Measurements from ENCODE around the gene IL1RAPL2. TPM values are rescaled to one million over a fixed set of nuclear protein-coding genes. Genes with fewer than 3 reads are reported as not detected.

Gene IL1RAPL2
- polyA plus RNA-seq, 1 donor, result 0.16 TPM

- no peaks in the 10 kb centered on the region for H3K9me3 ChIP-seq (ENCODE audit: control insufficient read depth, low read depth, low read length)
- DNase-seq, result no peak
- no peaks in the 10 kb centered on the region for H3K36me3 ChIP-seq (ENCODE audit: control insufficient read depth, insufficient read depth, low read length)
- no peak overlapping the region for H3K27ac ChIP-seq (ENCODE audit: low read length)
- no peak overlapping the region for H3K4me3 ChIP-seq (ENCODE audit: low read length)
- H3K27me3 ChIP-seq (ENCODE audit: control insufficient read depth, insufficient read depth, low read length), result no peaks in the 10 kb centered on the region
- no peaks in the 10 kb centered on the region for H3K4me1 ChIP-seq (ENCODE audit: control insufficient read depth, insufficient read depth, low read length)
Measured at GRCh38 chrX:105567082-105567481, 1001.1 kb downstream of the IL1RAPL2 start.

GRCh38 chrX:105608745-105609144 lies 1042.7 kb downstream of the IL1RAPL2 start:
- Histone ChIP-seq H3K9me3 (ENCODE audit: control insufficient read depth, low read depth, low read length) (no peaks in the 10 kb centered on the region), H3K4me1 (ENCODE audit: control insufficient read depth, insufficient read depth, low read length) (no peaks in the 10 kb centered on the region), H3K27me3 (ENCODE audit: control insufficient read depth, insufficient read depth, low read length) (no peaks in the 10 kb centered on the region), H3K4me3 (ENCODE audit: low read length) (no peak overlapping the region), H3K27ac (ENCODE audit: low read length) (no peak overlapping the region), H3K36me3 (ENCODE audit: control insufficient read depth, insufficient read depth, low read length) (no peaks in the 10 kb centered on the region)
- WGBS (ENCODE audit: insufficient coverage, low lambda C conversion rate), result no CpG with 5 or more reads among the region's 2 CpGs
- DNase-seq, result no peak

GRCh38 chrX:105609530-105609929 lies 1043.5 kb downstream of the IL1RAPL2 start:
- no CpG with 5 or more reads among the region's 3 CpGs for WGBS (ENCODE audit: insufficient coverage, low lambda C conversion rate)
- Histone ChIP-seq H3K9me3 (ENCODE audit: control insufficient read depth, low read depth, low read length) (no peaks in the 10 kb centered on the region), H3K27ac (ENCODE audit: low read length) (no peak overlapping the region)

GRCh38 chrX:105610411-105610810 lies 1044.4 kb downstream of the IL1RAPL2 start:
- no peaks in the 10 kb centered on the region for H3K27me3 ChIP-seq (ENCODE audit: control insufficient read depth, insufficient read depth, low read length)
- H3K4me3 ChIP-seq (ENCODE audit: low read length), result no peak overlapping the region
- H3K9me3 ChIP-seq (ENCODE audit: control insufficient read depth, low read depth, low read length), result no peaks in the 10 kb centered on the region
- WGBS (ENCODE audit: insufficient coverage, low lambda C conversion rate), result no CpG with 5 or more reads among the region's 2 CpGs
- H3K27ac ChIP-seq (ENCODE audit: low read length), result no peak overlapping the region
- H3K36me3 ChIP-seq (ENCODE audit: control insufficient read depth, insufficient read depth, low read length), result no peaks in the 10 kb centered on the region
- no peaks in the 10 kb centered on the region for H3K4me1 ChIP-seq (ENCODE audit: control insufficient read depth, insufficient read depth, low read length)
- no peak for DNase-seq

More at GRCh38 chrX:105609530-105609929, 1043.5 kb downstream of the IL1RAPL2 start:
- Histone ChIP-seq H3K27me3 (ENCODE audit: control insufficient read depth, insufficient read depth, low read length) (no peaks in the 10 kb centered on the region), H3K4me1 (ENCODE audit: control insufficient read depth, insufficient read depth, low read length) (no peaks in the 10 kb centered on the region), H3K36me3 (ENCODE audit: control insufficient read depth, insufficient read depth, low read length) (no peaks in the 10 kb centered on the region), H3K4me3 (ENCODE audit: low read length) (no peak overlapping the region)
- DNase-seq, result no peak

- no peak overlapping the region for H3K27ac ChIP-seq (ENCODE audit: low read length)
- H3K9me3 ChIP-seq (ENCODE audit: control insufficient read depth, low read depth, low read length), result no peaks in the 10 kb centered on the region
- 80% methylated on average over 1 of the region's 3 CpGs for WGBS (ENCODE audit: insufficient coverage, low lambda C conversion rate)
- H3K4me3 ChIP-seq (ENCODE audit: low read length), result no peak overlapping the region
- no peaks in the 10 kb centered on the region for H3K36me3 ChIP-seq (ENCODE audit: control insufficient read depth, insufficient read depth, low read length)
- no peaks in the 10 kb centered on the region for H3K4me1 ChIP-seq (ENCODE audit: control insufficient read depth, insufficient read depth, low read length)
- H3K27me3 ChIP-seq (ENCODE audit: control insufficient read depth, insufficient read depth, low read length), result no peaks in the 10 kb centered on the region
- DNase-seq, result no peak
Measured at GRCh38 chrX:105618393-105619101, 1052.5 kb downstream of the IL1RAPL2 start.

GRCh38 chrX:105634180-105634579 lies 1068.2 kb downstream of the IL1RAPL2 start:
- Histone ChIP-seq H3K4me3 (ENCODE audit: low read length) (no peak overlapping the region), H3K27me3 (ENCODE audit: control insufficient read depth, insufficient read depth, low read length) (no peaks in the 10 kb centered on the region), H3K27ac (ENCODE audit: low read length) (no peak overlapping the region), H3K36me3 (ENCODE audit: control insufficient read depth, insufficient read depth, low read length) (no peaks in the 10 kb centered on the region), H3K9me3 (ENCODE audit: control insufficient read depth, low read depth, low read length) (no peaks in the 10 kb centered on the region), H3K4me1 (ENCODE audit: control insufficient read depth, insufficient read depth, low read length) (no peaks in the 10 kb centered on the region)
- no peak for DNase-seq

- Histone ChIP-seq H3K4me3 (ENCODE audit: low read length) (no peak overlapping the region), H3K4me1 (ENCODE audit: control insufficient read depth, insufficient read depth, low read length) (no peaks in the 10 kb centered on the region), H3K36me3 (ENCODE audit: control insufficient read depth, insufficient read depth, low read length) (no peaks in the 10 kb centered on the region), H3K9me3 (ENCODE audit: control insufficient read depth, low read depth, low read length) (no peaks in the 10 kb centered on the region), H3K27me3 (ENCODE audit: control insufficient read depth, insufficient read depth, low read length) (no peaks in the 10 kb centered on the region), H3K27ac (ENCODE audit: low read length) (no peak overlapping the region)
- no peak for DNase-seq
Measured at GRCh38 chrX:105635794-105636193, 1069.8 kb downstream of the IL1RAPL2 start.

GRCh38 chrX:105636667-105637066 lies 1070.7 kb downstream of the IL1RAPL2 start:
- no peak overlapping the region for H3K4me3 ChIP-seq (ENCODE audit: low read length)
- H3K36me3 ChIP-seq (ENCODE audit: control insufficient read depth, insufficient read depth, low read length), result no peaks in the 10 kb centered on the region
- no peak for DNase-seq
- no peaks in the 10 kb centered on the region for H3K4me1 ChIP-seq (ENCODE audit: control insufficient read depth, insufficient read depth, low read length)
- no peaks in the 10 kb centered on the region for H3K9me3 ChIP-seq (ENCODE audit: control insufficient read depth, low read depth, low read length)
- H3K27ac ChIP-seq (ENCODE audit: low read length), result no peak overlapping the region
- WGBS (ENCODE audit: insufficient coverage, low lambda C conversion rate), result no CpG with 5 or more reads among the region's 1 CpG
- H3K27me3 ChIP-seq (ENCODE audit: control insufficient read depth, insufficient read depth, low read length), result no peaks in the 10 kb centered on the region

- no peaks in the 10 kb centered on the region for H3K27me3 ChIP-seq (ENCODE audit: control insufficient read depth, insufficient read depth, low read length)
Measured at GRCh38 chrX:105645667-105646357, 1079.8 kb downstream of the IL1RAPL2 start.

GRCh38 chrX:105646592-105647372 lies 1080.8 kb downstream of the IL1RAPL2 start:
- H3K36me3 ChIP-seq (ENCODE audit: control insufficient read depth, insufficient read depth, low read length), result no peaks in the 10 kb centered on the region
- H3K4me3 ChIP-seq (ENCODE audit: low read length), result no peak overlapping the region
- H3K9me3 ChIP-seq (ENCODE audit: control insufficient read depth, low read depth, low read length), result no peaks in the 10 kb centered on the region
- H3K27ac ChIP-seq (ENCODE audit: low read length), result no peak overlapping the region
- no peaks in the 10 kb centered on the region for H3K27me3 ChIP-seq (ENCODE audit: control insufficient read depth, insufficient read depth, low read length)
- no peak for DNase-seq
- H3K4me1 ChIP-seq (ENCODE audit: control insufficient read depth, insufficient read depth, low read length), result no peaks in the 10 kb centered on the region
- WGBS (ENCODE audit: insufficient coverage, low lambda C conversion rate), result no CpG with 5 or more reads among the region's 17 CpGs

More at GRCh38 chrX:105645667-105646357, 1079.8 kb downstream of the IL1RAPL2 start:
- Histone ChIP-seq H3K9me3 (ENCODE audit: control insufficient read depth, low read depth, low read length) (no peaks in the 10 kb centered on the region), H3K36me3 (ENCODE audit: control insufficient read depth, insufficient read depth, low read length) (no peaks in the 10 kb centered on the region), H3K4me3 (ENCODE audit: low read length) (no peak overlapping the region), H3K27ac (ENCODE audit: low read length) (no peak overlapping the region), H3K4me1 (ENCODE audit: control insufficient read depth, insufficient read depth, low read length) (no peaks in the 10 kb centered on the region)
- WGBS (ENCODE audit: insufficient coverage, low lambda C conversion rate), result 40% methylated on average over 1 of the region's 5 CpGs
- DNase-seq, result no peak

Measured in large intestine (tissue), 3 donors.